Measurements from ENCODE around the gene HS3ST4. TPM values are rescaled to one million over a fixed set of nuclear protein-coding genes. Genes with fewer than 3 reads are reported as not detected.

HS3ST4 gene
- total and polyA plus RNA-seq, 2 donors (not counting 3 experiments of a cell fraction or from before 2014, with no cell fraction given): not detected

GRCh38 chr16:25726430-25727098, 34.8 kb downstream of the HS3ST4 start:
- TF ChIP-seq FOS (IDR thresholded peaks at IDR 0.05; ENCODE audit: borderline replicate concordance, insufficient read depth, low read length): no peak
- TF ChIP-seq POLR2AphosphoS5 (IDR thresholded peaks at IDR 0.05; ENCODE audit: insufficient read depth, low read depth, low read length): no peak
- no peak for TF ChIP-seq MYC (IDR thresholded peaks at IDR 0.05; ENCODE audit: low read depth, low read length)
- no peak for TF ChIP-seq GATA2 (IDR thresholded peaks at IDR 0.05; ENCODE audit: insufficient read depth, insufficient read length, low read depth, low read length)
- TF ChIP-seq EZH2 (IDR thresholded peaks at IDR 0.05; ENCODE audit: borderline replicate concordance, low read depth, low read length, severe bottlenecking): no peak
- TF ChIP-seq, protein P1, sequence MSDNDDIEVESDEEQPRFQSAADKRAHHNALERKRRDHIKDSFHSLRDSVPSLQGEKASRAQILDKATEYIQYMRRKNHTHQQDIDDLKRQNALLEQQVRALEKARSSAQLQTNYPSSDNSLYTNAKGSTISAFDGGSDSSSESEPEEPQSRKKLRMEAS (IDR thresholded peaks at IDR 0.05; ENCODE audit: insufficient read depth, insufficient read length): no peak
- no peak overlapping the region for H3K27ac ChIP-seq (ENCODE audit: insufficient read depth, low read depth, low read length)
- intact Hi-C loops (cut with micrococcal nuclease): no loop called here
- H3K9me3 ChIP-seq (replicated peaks; ENCODE audit: control insufficient read depth, insufficient read depth, low read length): no peaks in the 10 kb centered on the region
- ChIA-PET CTCF (no interaction called here), POLR2A (no interaction called here)
- no peak for DNase-seq (ENCODE audit: low read depth, low spot score)
- no peaks in the 10 kb centered on the region for H3K79me2 ChIP-seq (ENCODE audit: control insufficient read depth, insufficient read depth, low read length)
- no peak overlapping the region for H3K9ac ChIP-seq (replicated peaks; ENCODE audit: extremely low read depth, insufficient read depth, low read length)
- no peaks in the 10 kb centered on the region for H3K27me3 ChIP-seq (ENCODE audit: control insufficient read depth in 2 of 2, insufficient read depth in 2 of 2, low read length in 2 of 2)
- H3K4me3 ChIP-seq (replicated peaks in 1 of 3; ENCODE audit: insufficient read depth in 1 of 3, low read depth in 1 of 3, low read length in 3 of 3): no peak overlapping the region
- FAIRE-seq: no peak
- no peaks in the 10 kb centered on the region for H4K20me1 ChIP-seq (replicated peaks; ENCODE audit: control insufficient read depth, extremely low read depth, insufficient read depth, low read length)
- H2AFZ ChIP-seq (ENCODE audit: low read depth, low read length): no peak overlapping the region
- H3K4me2 ChIP-seq (ENCODE audit: insufficient read depth, low read length): no peak overlapping the region
- BruUV-seq (replicated peaks): no TSS peak
- dilution Hi-C loops (cut with MboI; ENCODE audit: extremely low pct_ligation_motif_present, low sequenced_read_pairs): no loop called here
- no peaks in the 10 kb centered on the region for H3K9me1 ChIP-seq (replicated peaks; ENCODE audit: control insufficient read depth, extremely low read depth, insufficient read depth, low read length)
- H3K4me1 ChIP-seq (ENCODE audit: control insufficient read depth, extremely low read depth, insufficient read depth, low read length): no peaks in the 10 kb centered on the region
- H3K36me3 ChIP-seq (ENCODE audit: control insufficient read depth in 2 of 2, extremely low read depth in 1 of 2, insufficient read depth in 2 of 2, low read length in 2 of 2): no peaks in the 10 kb centered on the region

Data from endothelial cell of umbilical vein (primary cell).